Kasumi-1 (cell line): ENCODE data around the gene BAD.

ENCODE experiments used
- DNase-seq, 2 experiments: peaks; one replicate each; lab custom pipeline; 2025; lab: John Stamatoyannopoulos, UW

BAD gene

DNA sequence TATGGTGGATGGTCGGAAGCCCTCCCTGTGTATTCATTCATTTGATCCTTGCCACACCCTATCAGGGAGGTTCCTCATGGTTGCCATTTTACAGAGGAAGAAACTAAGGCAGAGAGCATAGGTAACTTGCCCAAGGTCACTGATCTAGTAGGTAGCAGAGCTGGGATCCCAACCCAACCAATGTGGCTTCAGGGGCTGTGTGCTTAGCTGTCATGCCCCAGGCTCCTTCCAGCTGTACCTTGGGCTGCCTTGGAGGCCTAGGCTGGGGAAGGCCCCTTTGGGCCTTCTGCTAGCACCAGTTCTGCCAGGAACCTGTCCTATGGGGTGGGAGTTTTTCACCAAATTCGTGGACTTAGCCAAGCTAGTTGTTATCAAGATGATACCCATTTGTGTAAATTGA lies 8.6 kb downstream of the BAD start:
- DNase-seq: no peak

- no peak for DNase-seq
These were observed 9.2 kb downstream of the BAD start for GRCh38 chr11:64275031-64275800.

GRCh38 chr11:64269540-64270220 lies 14.8 kb downstream of the BAD start:
- DNase-seq: peak; percentile 99

GRCh38 chr11:64268893-64269539 lies 15.4 kb downstream of the BAD start:
- peak; percentile 54 to 65 for DNase-seq

- peak; percentile 58 to 76 for DNase-seq
These were observed 16.2 kb downstream of the BAD start for GRCh38 chr11:64268025-64268892.

DNA sequence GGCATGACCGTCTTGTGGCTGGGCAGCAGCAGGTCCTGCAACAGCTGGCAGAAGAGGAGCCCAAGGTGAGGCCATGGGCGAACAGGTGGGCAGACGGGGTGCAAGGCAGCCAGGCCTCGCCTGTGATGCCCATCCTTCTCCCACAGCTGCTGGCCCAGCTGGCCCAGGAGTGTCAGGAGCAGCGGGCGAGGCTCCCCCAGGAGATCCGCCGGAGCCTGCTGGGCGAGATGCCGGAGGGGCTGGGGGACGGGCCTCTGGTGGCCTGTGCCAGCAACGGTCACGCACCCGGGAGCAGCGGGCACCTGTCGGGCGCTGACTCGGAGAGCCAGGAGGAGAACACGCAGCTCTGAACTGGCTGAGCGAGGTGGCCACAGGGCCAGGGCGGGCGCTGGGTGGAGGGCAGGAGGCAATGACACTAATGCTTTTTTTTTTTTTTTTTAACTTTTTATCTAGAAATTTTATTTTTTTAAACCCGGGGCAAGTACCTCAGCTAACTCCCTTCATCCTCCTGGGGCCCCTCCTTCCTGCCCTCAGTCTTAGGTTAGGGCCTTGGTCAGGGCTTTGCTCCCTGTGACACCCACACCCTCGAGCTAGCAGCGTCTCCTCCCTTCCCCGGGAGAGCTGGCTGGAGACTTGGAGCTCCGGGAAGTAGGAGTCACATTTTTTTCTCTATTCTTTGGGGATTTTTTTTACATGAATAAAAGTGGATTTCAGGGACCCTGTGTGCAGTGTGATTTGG lies 17.1 kb downstream of the BAD start:
- no peak for DNase-seq

- no peak for DNase-seq
These were observed 18.1 kb downstream of the BAD start for GRCh38 chr11:64266339-64266738.

- DNase-seq: no peak
These were observed 19.0 kb downstream of the BAD start for GRCh38 chr11:64265176-64266160.

DNA sequence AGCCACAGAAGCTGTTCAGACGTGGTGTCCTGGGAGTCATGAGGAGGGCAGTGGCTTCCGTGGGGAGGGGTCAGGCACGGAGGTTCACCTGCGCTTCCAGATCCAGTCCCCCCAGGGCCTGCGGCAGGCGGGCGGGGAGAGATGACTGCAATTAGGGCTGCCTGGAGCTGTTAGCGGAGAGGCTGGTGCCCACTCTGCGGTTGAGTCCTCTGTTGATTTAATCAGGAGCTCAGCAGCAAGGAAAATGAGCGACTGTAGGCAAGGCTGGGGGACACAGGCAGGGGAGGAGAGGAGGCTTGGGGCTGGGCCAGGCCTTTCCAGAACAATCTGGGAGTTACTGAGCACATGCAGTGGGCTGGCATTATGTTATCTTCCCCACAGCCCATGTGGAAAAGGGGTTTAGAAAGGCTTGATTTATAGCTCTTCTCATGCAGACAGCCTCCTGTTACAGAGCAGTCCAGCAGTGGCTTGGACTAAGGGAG lies 20.1 kb downstream of the BAD start:
- no peak for DNase-seq

DNA sequence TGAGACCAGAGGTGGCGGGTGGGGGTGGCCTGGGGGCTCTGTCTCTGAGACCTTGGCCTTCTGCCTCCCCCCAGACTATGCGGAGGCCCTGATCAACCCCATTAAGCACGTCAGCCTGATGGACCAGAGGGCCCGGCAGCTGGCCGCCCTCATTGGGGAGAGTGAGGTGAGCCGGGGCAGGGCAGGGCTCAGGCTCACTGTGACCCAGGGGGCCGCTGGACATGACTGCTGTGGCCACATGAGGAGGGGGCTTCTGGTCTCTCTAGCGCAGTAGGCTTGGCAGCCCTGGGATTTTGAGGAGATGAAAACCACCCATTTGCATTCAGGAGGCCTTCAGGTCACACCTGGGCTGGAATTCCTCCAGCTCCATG lies 20.5 kb downstream of the BAD start:
- no peak for DNase-seq

DNA sequence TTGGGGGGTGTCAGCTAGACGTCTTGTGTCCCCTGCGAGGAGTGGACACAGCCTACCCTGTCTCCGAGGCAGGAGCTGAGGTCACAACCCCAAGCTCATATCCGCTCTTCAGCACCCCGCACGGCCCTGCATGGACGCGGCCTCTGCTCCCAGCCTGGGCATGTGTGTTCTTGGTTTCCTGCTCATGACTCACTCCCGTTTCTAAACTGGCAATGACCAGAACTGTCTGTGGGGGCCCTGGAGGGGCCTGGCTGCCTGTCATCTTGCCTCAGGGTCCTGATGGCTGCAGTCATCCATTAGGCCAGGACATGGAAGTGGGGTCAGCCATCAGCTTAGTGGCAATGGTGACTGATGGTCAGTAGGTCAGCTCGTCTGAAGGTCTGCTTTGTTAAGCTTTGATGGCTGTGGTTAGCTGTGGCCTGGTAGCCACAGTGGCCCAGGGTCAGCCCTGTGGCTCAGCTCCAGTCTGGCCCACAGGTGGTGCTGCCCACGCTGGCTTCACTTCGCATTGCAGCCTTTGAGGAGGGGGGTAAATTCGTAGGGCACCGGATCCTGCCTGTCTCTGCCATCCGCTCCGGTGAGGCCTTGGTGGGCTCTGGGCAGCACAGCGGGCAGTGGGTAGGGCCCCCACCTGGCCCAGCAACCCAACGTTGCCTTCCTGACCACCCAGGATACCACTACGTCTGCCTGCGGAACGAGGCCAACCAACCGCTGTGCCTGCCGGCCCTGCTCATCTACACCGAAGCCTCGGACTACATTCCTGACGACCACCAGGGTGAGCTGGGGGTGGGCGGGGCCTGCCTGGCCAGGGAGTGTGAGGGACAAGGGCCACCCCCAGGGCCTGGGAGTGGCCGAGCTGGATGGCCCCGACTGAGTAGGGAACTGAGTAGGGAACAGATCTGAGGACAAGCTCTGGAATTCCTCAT lies 21.2 kb downstream of the BAD start:
- peak; percentile 21 to 25 for DNase-seq

DNA sequence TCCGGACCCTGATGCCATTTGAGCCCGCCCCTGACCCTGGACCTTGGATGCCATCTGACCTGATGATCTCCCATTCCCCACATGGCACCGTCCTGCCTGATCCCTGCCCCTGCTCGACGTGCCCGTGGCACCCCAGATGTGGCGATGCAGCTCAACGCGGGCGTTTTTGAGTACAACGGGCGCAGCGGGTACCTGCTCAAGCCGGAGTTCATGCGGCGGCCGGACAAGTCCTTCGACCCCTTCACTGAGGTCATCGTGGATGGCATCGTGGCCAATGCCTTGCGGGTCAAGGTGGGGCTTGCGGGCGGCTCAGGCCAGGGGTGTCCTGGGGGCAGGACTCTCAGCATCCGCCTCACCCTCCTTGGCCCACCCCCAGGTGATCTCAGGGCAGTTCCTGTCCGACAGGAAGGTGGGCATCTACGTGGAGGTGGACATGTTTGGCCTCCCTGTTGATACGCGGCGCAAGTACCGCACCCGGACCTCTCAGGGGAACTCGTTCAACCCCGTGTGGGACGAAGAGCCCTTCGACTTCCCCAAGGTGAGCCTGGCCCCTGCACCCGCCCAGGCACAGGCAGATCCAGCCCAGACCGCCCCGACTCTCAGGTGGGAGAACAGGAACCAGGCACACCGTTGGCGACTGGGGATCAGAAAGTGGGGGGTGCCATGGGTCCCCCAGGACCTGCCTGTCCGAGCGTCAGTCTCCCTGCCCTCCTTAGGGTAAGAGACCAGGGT lies 22.0 kb downstream of the BAD start:
- no peak for DNase-seq

DNA sequence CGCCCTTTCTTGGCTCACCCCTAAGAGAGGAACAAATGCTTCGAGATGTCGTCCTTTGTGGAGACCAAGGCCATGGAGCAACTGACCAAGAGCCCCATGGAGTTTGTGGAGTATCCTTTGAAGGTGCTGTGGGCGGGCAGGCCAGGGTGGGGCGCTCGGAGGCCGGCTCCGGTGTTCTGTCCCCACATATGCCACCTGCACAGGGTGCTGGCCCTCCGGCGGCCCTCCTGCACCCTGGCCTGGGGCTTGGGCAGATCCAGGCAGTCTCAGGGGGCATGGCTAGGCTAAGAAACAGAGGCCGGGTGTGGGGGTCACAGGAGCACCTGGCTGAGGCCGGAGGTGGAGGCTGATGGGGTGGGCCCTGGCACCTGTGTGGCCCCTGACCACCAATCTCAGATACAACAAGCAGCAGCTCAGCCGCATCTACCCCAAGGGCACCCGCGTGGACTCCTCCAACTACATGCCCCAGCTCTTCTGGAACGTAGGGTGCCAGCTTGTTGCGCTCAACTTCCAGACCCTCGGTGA lies 22.8 kb downstream of the BAD start:
- DNase-seq: no peak

DNA sequence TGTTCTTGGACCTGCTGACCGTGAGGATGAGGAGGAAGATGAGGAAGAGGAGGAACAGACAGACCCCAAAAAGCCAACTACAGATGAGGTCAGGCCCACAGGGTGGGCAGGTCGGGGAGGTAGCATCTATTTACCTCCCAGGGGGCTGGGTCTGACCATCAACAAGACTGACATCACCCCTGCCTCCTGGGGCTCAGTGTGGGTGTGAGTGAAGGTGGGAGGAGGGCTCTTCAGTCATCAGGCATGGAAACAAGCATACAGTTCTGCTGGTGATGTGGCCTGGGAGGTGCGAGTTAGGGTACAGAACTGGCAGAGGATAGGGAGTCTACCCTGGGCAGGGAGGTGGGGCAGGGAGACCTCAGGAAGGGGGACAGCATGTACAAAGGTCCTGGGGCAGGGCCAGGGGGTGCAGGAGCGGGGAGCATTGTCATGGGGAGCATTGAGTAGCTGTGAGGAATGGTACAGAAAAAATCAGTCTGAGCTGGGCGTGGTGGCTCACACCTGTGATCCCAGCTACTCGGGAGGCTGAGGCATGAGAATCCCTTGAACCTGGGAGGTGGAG lies 24.2 kb downstream of the BAD start:
- no peak for DNase-seq

DNA sequence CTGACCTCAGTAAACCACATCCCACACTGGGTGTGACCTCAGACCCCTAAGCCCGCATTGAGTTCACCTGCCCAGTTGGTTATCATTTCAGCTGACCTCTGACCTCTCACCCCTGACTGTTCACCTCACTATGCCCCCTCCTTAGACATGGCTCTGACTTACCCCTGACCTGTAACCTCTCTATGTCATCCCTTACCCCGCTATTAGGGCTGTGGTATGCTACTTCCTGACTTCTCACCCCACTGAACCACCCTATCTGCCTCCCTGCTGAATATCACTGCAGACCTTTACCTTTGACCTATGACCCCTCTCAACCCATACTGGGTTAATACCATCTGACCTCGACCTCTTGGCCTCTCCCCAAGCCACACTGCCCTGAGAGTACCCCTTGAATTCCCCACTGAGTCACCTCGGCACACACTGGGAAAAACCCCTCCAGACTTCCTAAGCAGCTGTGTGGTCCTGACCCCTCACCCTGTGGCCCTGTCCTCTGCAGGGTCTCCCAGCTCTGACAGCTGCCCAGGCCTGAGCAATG lies 24.9 kb downstream of the BAD start:
- no peak for DNase-seq

DNA sequence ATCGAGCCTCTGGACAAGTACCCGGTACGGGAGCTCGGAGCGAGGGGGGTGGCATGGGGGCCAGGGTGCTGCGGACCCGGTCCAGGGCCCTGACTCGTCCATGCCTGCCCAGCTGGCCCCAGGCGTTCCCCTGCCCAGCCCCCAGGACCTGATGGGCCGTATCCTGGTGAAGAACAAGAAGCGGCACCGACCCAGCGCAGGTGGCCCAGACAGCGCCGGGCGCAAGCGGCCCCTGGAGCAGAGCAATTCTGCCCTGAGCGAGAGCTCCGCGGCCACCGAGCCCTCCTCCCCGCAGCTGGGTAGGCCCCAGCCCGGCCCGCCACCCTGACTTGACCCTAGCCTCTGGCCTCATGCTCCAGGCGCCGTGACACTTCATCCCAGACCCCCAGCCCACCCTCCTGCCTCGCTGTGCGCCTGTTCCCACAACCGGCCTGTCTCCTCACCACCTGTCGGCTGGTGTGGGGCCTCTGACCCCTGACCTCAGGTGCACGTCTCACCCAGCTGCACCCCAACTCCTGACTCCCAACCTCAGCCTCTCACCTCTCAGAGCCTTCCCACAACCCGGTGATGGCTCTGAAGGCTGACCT lies 25.4 kb downstream of the BAD start:
- DNase-seq: no peak

GRCh38 chr11:64258356-64258755 lies 26.1 kb downstream of the BAD start:
- DNase-seq: no peak
